ENCODE results near the gene EYA2.

EYA2 gene

DNA sequence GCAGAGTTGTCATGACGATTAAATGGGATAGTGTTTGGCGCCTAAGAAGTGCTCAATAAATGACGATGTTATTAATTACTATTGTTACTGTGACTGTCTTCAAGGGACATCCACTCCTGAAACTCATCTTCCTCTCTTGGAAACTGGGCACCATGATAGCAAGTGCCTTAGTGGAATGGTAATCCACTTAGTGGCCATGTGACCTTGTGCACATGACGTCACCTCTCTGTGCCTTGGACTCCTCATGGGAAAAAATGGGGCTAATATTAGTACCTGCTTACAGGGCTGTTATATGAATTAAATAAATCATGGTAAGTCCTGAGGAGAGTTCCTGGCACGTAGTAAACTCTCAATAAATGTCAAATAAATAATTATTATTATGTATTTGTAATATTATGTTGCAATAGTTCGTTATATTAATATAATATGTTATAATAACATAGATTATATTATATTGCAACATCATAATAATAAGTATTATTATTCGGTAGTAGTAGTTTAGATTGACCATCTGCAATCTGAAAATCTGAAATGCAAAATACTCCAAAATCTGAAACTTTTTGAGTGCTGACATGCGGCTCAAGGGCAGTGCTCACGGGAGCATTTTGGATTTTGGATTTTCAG lies 40.9 kb downstream of the EYA2 start:
- DNase-seq (ENCODE audit: low read depth) = no peak
- no peak overlapping the region for H3K4me3 ChIP-seq (ENCODE audit: low read depth, low read length)
- TF ChIP-seq CTCF (IDR thresholded peaks at IDR 0.05; ENCODE audit: control insufficient read depth, extremely low read depth, insufficient read depth) = no peak

- TF ChIP-seq CTCF (IDR thresholded peaks at IDR 0.05; ENCODE audit: control insufficient read depth, extremely low read depth, insufficient read depth) = no peak
- DNase-seq (ENCODE audit: low read depth) = no peak
These were observed 41.9 kb downstream of the EYA2 start for GRCh38 chr20:46936415-46937156.

GRCh38 chr20:46937157-46937523 lies 42.5 kb downstream of the EYA2 start:
- H3K4me3 ChIP-seq (ENCODE audit: low read depth, low read length) = no peak overlapping the region
- no peak for TF ChIP-seq CTCF (IDR thresholded peaks at IDR 0.05; ENCODE audit: control insufficient read depth, extremely low read depth, insufficient read depth)
- no peak for DNase-seq (ENCODE audit: low read depth)

More at GRCh38 chr20:46936415-46937156, 41.9 kb downstream of the EYA2 start:
- H3K4me3 ChIP-seq (ENCODE audit: low read depth, low read length) = no peak overlapping the region

DNA sequence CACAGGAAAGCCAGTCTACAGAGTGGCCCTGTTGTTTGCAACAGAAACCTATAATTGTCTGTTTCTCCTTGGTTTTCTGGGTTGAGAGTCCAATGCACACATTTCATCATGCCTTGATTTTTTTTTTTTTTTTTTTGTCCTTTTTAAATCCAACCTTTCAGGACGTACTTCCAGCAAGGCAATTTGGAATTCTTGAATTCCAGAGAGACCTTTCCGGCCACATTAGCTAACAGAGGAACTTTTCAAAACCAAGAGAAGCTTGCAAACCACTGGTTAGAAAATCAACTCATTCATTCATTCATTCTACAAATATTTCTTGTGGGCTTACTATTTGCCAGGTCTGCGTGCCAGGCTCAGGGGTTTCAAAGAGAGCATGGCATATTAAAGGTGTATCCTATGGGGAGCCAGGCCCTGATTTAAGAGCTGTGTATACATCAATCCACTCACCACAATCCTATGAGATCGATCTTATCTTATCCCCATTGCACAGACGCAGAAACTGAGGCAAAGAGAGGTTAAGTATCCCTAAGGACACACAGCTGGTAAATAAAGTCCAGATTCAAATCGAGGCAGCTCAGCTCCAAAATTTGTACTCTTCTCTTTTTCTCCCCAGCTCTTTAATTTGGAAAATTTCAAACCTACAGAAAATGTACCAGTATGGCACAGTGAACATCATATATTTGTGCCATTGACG lies 43.0 kb downstream of the EYA2 start:
- no peak for DNase-seq (ENCODE audit: low read depth)
- H3K4me3 ChIP-seq (ENCODE audit: low read depth, low read length) = no peak overlapping the region
- no peak for TF ChIP-seq CTCF (IDR thresholded peaks at IDR 0.05; ENCODE audit: control insufficient read depth, extremely low read depth, insufficient read depth)

DNA sequence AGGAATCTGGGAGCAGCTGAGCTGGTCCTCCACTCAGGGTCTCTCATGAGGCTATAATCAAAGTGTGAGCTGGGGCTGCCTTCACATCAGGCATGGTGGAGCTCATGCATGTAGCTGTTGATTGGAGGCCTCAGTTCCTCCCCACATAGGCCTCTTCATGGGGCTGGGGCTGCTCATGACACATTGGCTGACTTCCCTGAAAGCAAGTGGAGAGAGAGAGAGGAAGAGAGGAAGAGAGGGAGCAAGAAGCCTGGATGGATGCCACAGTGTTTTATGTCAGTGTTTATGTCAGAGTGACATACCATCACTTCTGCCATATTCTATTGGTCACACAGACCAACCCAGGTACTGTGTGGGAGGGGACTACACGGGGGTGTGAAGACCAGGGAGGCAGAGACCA lies 43.8 kb downstream of the EYA2 start:
- no peak for DNase-seq (ENCODE audit: low read depth)
- H3K4me3 ChIP-seq (ENCODE audit: low read depth, low read length) = no peak overlapping the region
- no peak for TF ChIP-seq CTCF (IDR thresholded peaks at IDR 0.05; ENCODE audit: control insufficient read depth, extremely low read depth, insufficient read depth)

- H3K4me3 ChIP-seq (ENCODE audit: low read depth, low read length) = no peak overlapping the region
- TF ChIP-seq CTCF (IDR thresholded peaks at IDR 0.05; ENCODE audit: control insufficient read depth, extremely low read depth, insufficient read depth) = no peak
- DNase-seq (ENCODE audit: low read depth) = no peak
These were observed 44.7 kb downstream of the EYA2 start for GRCh38 chr20:46939031-46939965.

Measured in LNCaP clone FGC (cell line).